IMR-90 (cell line): Measurements from ENCODE around the gene BNIP3.

Experiments
- BHLHE40 ChIP-seq: fragments of 150-350 bp; IDR thresholded peaks from 2 replicates; pipeline ENCODE4 v1.6.1; 2016; ENCODE audit warnings: mild to moderate bottlenecking, low read depth, low read length
- CEBPB ChIP-seq: IDR thresholded peaks from 2 replicates; pipeline ENCODE4 v1.6.1; 2012; ENCODE audit warnings: low read depth, low read length, improper control_type of control experiment
- CHD1 ChIP-seq: IDR thresholded peaks from 2 replicates; pipeline ENCODE4 v1.6.1; 2012; ENCODE audit warnings: low read depth, low read length, improper control_type of control experiment
- CTCF ChIP-seq: conservative IDR thresholded peaks from 2 replicates; pipeline ENCODE4 v1.5.1; 2012; ENCODE audit warnings: mild to moderate bottlenecking, low read depth, low read length, improper control_type of control experiment
- FOS ChIP-seq: fragments of 150-350 bp; IDR thresholded peaks from 2 replicates; pipeline ENCODE4 v1.6.1; 2016; ENCODE audit warnings: low read depth, low read length
- MAFK ChIP-seq: IDR thresholded peaks from 2 replicates; pipeline ENCODE4 v1.6.1; 2012; ENCODE audit warnings: low read depth, low read length, improper control_type of control experiment
- MAZ ChIP-seq: IDR thresholded peaks from 2 replicates; pipeline ENCODE4 v1.6.1; 2012; ENCODE audit warnings: low read depth, mild to moderate bottlenecking, low read length, improper control_type of control experiment, moderate library complexity, borderline replicate concordance
- MXI1 ChIP-seq: IDR thresholded peaks from 2 replicates; pipeline ENCODE4 v1.6.1; 2012; ENCODE audit warnings: low read depth, mild to moderate bottlenecking, low read length, moderate library complexity, borderline replicate concordance
- POLR2A ChIP-seq: IDR thresholded peaks from 2 replicates; pipeline ENCODE4 v1.6.1; 2012; ENCODE audit warnings: mild to moderate bottlenecking, low read depth, low read length
- RAD21 ChIP-seq: IDR thresholded peaks from 2 replicates; pipeline ENCODE4 v1.6.1; 2012; ENCODE audit warnings: low read length, improper control_type of control experiment
- RCOR1 ChIP-seq: IDR thresholded peaks from 2 replicates; pipeline ENCODE4 v1.6.1; 2012; ENCODE audit warnings: mild to moderate bottlenecking, low read length, improper control_type of control experiment; ENCODE audit not compliant: insufficient replicate concordance
- RFX5 ChIP-seq: IDR thresholded peaks from 2 replicates; pipeline ENCODE4 v1.8.0; 2012; ENCODE audit warnings: low read depth, mild to moderate bottlenecking, low read length, moderate library complexity
- USF2 ChIP-seq: fragments of 150-350 bp; IDR thresholded peaks from 2 replicates; pipeline ENCODE4 v1.6.1; 2017; ENCODE audit warnings: mild to moderate bottlenecking, antibody characterized with exemption, low read length, low read depth

GRCh38 chr10:132009575-132009974 lies 27.9 kb upstream of the BNIP3 start:
- no peak for TF ChIP-seq BHLHE40
- TF ChIP-seq CTCF: no peak
- no peak for TF ChIP-seq RAD21
- TF ChIP-seq CEBPB: no peak
- TF ChIP-seq POLR2A: no peak
- no peak for TF ChIP-seq MAFK
- no peak for TF ChIP-seq RCOR1
- TF ChIP-seq RFX5: no peak
- TF ChIP-seq CHD1: no peak
- no peak for TF ChIP-seq USF2
- TF ChIP-seq MAZ: no peak
- no peak for TF ChIP-seq FOS
- no peak for TF ChIP-seq MXI1
